Left lung (tissue), 10 donors: Measurements from ENCODE around the gene SLC6A7. TPM values are rescaled to one million over a fixed set of nuclear protein-coding genes. Genes with fewer than 3 reads are reported as not detected.

Experiments
- ATAC-seq: fragments of 200-7000 bp; cut with Tn5 transposase; one replicate; pipeline ENCODE4 v1.9.1; 2020; ENCODE audit warnings: moderate library complexity
- DNase-seq, 4 donors: peaks; one replicate each; pipeline ENCODE4 v3.0.0-alpha.2; 2013 to 2020
- H3K27ac ChIP-seq, 2 donors: fragments of 200-600 bp; sonication (generic) in 1 of 2; one replicate each; pipeline versions ENCODE4 v1.5.0 to v1.8.0; 2020 to 2021
- H3K27me3 ChIP-seq, 2 donors: fragments of 200-600 bp; sonication (generic) in 1 of 2; one replicate each; pipeline versions ENCODE4 v1.5.0 to v1.8.0; 2020 to 2021
- H3K36me3 ChIP-seq, 2 donors: fragments of 200-600 bp; sonication (generic) in 1 of 2; one replicate each; pipeline versions ENCODE4 v1.5.0 to v1.8.0; 2020 to 2021
- H3K4me1 ChIP-seq, 2 donors: fragments of 200-600 bp; one replicate each; pipeline ENCODE4 v1.8.0; 2021
- H3K4me3 ChIP-seq, 2 donors: fragments of 200-600 bp; sonication (generic) in 1 of 2; one replicate each; pipeline versions ENCODE4 v1.5.0 to v1.8.0; 2020 to 2021; ENCODE audit warnings: mild to moderate bottlenecking in 1 of 2
- H3K9me3 ChIP-seq, 2 donors: fragments of 200-600 bp; sonication (generic) in 1 of 2; one replicate each; pipeline versions ENCODE4 v1.5.0 to v1.8.0; 2020 to 2021
- CTCF ChIP-seq, 2 donors: fragments of 200-600 bp; sonication (generic) in 1 of 2; IDR thresholded peaks; one replicate each; pipeline versions ENCODE4 v1.5.0 to v1.8.0; 2021; ENCODE audit warnings: antibody characterized with exemption in 2 of 2
- intact Hi-C, 2 donors: fragments of 100-400 bp; cut with DNase I; formaldehyde crosslinking; loops; one replicate each; pipeline versions ENCODE4 v1.11.2 to v1.14.2; 2022
- polyA plus RNA-seq, 6 donors: library from polyadenylated mRNA; unstranded; fragments of 120-200 nt; gene quantifications; one replicate each; pipeline ENCODE4 v1.2.1, GENCODE V29; 2013; ENCODE audit not compliant: insufficient read length in 6 of 6
- total RNA-seq, 2 donors: library from RNA; stranded (reverse); fragmentation: NEBNext Ultra II Directional; extraction: Animal tissue kit (Norgen Biotek cat#: 25700); gene quantifications; one replicate each; pipeline ENCODE4 v1.2.1, GENCODE V29; 2021
- donor health status: DM: no; HTN: yes; CAD: no.
- donor health status: DM: no; HTN: no; CAD: no.

The SLC6A7 gene
- total and polyA plus RNA-seq, 8 donors, result 0.13 TPM; not detected in 7

DNA sequence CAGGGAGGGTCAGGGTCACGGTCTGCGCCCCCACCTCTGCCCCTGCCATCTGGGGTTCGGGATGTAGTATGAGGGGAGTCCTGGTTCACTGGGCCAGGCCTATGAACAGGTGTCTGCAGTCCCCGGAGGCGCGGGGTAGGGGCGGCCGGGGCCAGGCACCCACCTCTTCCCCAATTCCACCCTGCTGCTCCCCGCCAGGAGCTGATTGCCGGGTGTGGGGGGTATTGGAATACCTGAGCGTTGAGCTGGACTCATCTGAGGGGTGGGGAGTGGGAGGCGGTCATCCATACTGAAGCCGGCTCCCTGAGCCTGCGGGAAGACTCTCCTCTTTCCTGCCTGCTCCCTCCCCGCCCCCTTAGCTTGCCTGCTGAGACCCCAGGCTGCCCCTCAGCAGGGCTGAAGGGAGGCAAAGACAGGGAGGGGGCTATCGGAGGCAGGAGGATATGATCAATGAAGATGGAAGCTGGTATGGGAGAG lies 679 bp downstream of the SLC6A7 start:
- Histone ChIP-seq H3K36me3 (no peaks in the 10 kb centered on the region), H3K4me3 (no peak overlapping the region), H3K27ac (no peak overlapping the region), H3K4me1 (peaks cover 0 to 2% of the 10 kb centered on the region in 2 donors), H3K9me3 (no peaks in the 10 kb centered on the region), H3K27me3 (peaks cover 19 to 60% of the 10 kb centered on the region in 2 donors)
- DNase-seq, result no peak
- no peak for ATAC-seq
- intact Hi-C loops, result no loop called here
- TF ChIP-seq CTCF (IDR thresholded peaks at IDR 0.05), result no peak

- Histone ChIP-seq H3K36me3 (no peaks in the 10 kb centered on the region), H3K27me3 (peaks cover 19 to 60% of the 10 kb centered on the region in 2 donors), H3K27ac (no peak overlapping the region), H3K9me3 (no peaks in the 10 kb centered on the region), H3K4me1 (no peaks in the 10 kb centered on the region), H3K4me3 (no peak overlapping the region)
- DNase-seq, result no peak
- intact Hi-C loops, result no loop called here
- TF ChIP-seq CTCF (IDR thresholded peaks at IDR 0.05), result no peak
- no peak for ATAC-seq
These were observed 1.1 kb downstream of the SLC6A7 start for GRCh38 chr5:150190987-150191386.

DNA sequence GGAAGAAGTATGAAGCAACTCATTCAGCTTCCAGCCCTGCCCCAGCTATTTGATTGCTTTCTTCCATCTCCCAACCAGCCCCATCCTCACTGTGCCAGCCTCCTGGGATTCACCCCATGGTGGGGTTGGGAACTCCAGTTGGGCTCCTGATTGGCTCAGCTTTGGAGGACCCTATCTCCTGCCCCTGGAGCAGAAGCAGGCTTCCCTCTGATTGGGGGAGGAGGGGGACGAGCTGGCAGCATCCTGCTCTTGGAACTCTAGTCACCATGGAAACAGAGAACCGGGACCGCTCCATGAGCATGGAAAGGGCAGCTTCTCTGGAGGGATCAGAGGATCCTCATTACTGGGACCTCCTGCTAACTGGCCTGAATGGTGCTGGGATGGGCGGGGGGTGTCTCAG lies 2.6 kb downstream of the SLC6A7 start:
- Histone ChIP-seq H3K4me1 (no peaks in the 10 kb centered on the region), H3K36me3 (no peaks in the 10 kb centered on the region), H3K27me3 (peaks cover 19 to 72% of the 10 kb centered on the region in 2 donors), H3K9me3 (no peaks in the 10 kb centered on the region), H3K4me3 (no peak overlapping the region), H3K27ac (no peak overlapping the region)
- intact Hi-C loops, result no loop called here
- TF ChIP-seq CTCF (IDR thresholded peaks at IDR 0.05), result no peak
- ATAC-seq, result no peak
- no peak for DNase-seq

DNA sequence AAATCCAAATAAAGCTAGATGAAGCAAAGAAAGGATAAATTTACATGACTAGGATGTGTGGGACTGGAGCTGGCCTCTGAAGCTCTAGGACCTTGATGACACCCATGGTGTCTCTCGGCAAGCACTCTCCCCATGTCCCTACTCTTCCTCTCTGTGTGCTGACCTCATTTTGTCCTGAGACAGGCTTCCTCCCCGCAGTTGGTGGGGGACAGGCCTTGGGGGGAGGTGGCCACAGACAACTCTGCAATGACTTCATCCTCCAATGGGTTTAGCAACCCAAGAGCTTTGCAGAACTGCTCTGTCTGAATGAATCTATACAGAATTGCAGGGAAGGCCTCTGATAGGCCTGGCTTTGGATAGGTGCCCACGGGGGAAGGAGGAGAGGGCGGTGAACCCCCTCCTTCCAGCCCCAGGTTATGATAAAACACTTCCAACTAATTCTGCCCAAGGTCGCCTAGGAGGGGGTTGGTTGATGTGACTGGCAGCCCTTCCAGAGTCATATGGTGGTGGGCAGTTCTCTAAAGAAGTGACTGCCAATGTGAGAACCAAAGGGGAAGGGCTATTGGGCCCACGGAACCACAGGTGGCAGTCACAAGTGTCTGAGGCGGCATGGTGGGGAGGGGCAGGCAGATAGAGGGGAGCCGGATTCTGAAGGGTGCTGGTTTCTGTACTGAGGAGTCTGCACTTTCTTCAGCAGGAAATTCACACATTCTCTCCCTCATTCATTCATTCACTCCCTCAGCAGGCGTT lies 6.0 kb downstream of the SLC6A7 start:
- intact Hi-C loops, result no loop called here
- peaks cover 0 to 44% of the 10 kb centered on the region in 2 donors for H3K27me3 ChIP-seq
- no peak overlapping the region for H3K4me3 ChIP-seq
- no peaks in the 10 kb centered on the region for H3K36me3 ChIP-seq
- DNase-seq (no peak), ATAC-seq (no peak)
- no peak overlapping the region for H3K27ac ChIP-seq
- TF ChIP-seq CTCF (IDR thresholded peaks at IDR 0.05), result no peak
- H3K4me1 ChIP-seq, result no peaks in the 10 kb centered on the region
- no peaks in the 10 kb centered on the region for H3K9me3 ChIP-seq

GRCh38 chr5:150196514-150196913 lies 6.7 kb downstream of the SLC6A7 start:
- DNase-seq (no peak), ATAC-seq (no peak)
- Histone ChIP-seq H3K4me3 (no peak overlapping the region), H3K36me3 (no peaks in the 10 kb centered on the region), H3K27me3 (peaks cover 0 to 38% of the 10 kb centered on the region in 2 donors), H3K9me3 (no peaks in the 10 kb centered on the region), H3K27ac (no peak overlapping the region), H3K4me1 (no peaks in the 10 kb centered on the region)
- intact Hi-C loops, result no loop called here
- TF ChIP-seq CTCF (IDR thresholded peaks at IDR 0.05), result no peak
